DND-41 (cell line): Measurements from ENCODE around the gene KMT5C.

Experiments
- EZH2 ChIP-seq: IDR thresholded peaks from 3 replicates; pipeline ENCODE4 v1.6.1; 2012; ENCODE audit warnings: borderline replicate concordance, low read depth, mild to moderate bottlenecking, moderate library complexity, low read length, inconsistent platforms; ENCODE audit not compliant: severe bottlenecking
- TF ChIP-seq, protein P1 (sequence below): IDR thresholded peaks from 2 replicates; pipeline ENCODE4 v1.5.1; 2012; ENCODE audit warnings: borderline replicate concordance, low read length, moderate library complexity, mild to moderate bottlenecking; ENCODE audit not compliant: poor library complexity, severe bottlenecking; ENCODE audit errors: extremely low read depth

DNA sequence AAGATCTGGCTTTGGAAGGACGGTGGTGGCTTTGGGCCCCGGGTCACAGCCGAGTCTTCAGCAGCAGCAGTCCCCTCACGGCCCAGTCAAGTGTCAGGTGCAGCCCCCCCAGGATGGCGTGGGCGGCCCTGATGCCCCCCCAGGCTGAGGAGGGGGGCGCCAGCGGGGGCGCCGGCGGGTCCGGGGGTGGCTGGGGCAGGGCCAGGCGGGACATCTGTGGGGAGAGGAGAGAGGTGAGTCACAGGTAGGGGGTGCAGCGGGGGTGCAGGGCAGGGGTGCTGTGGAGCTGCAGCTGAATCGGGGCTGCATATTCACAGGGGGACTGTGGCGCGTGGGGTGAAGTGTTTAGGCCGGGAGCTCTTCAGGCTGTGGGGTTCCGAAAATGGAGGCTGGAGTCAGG is 26.3 kb downstream of the KMT5C start:
- TF ChIP-seq, protein P1, sequence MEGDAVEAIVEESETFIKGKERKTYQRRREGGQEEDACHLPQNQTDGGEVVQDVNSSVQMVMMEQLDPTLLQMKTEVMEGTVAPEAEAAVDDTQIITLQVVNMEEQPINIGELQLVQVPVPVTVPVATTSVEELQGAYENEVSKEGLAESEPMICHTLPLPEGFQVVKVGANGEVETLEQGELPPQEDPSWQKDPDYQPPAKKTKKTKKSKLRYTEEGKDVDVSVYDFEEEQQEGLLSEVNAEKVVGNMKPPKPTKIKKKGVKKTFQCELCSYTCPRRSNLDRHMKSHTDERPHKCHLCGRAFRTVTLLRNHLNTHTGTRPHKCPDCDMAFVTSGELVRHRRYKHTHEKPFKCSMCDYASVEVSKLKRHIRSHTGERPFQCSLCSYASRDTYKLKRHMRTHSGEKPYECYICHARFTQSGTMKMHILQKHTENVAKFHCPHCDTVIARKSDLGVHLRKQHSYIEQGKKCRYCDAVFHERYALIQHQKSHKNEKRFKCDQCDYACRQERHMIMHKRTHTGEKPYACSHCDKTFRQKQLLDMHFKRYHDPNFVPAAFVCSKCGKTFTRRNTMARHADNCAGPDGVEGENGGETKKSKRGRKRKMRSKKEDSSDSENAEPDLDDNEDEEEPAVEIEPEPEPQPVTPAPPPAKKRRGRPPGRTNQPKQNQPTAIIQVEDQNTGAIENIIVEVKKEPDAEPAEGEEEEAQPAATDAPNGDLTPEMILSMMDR = no peak
- TF ChIP-seq EZH2 = no peak
